H1 (cell line): Measurements from ENCODE around the gene MMP3. TPM values are rescaled to one million over a fixed set of nuclear protein-coding genes. Genes with fewer than 3 reads are reported as not detected.

Experiments used
- CTCF ChIA-PET: fragments of 300-600 bp; sonication (Branson Sonifier 250); formaldehyde crosslinking; loops from one replicate; lab custom pipeline; 2021; ENCODE audit not compliant: partially characterized antibody; lab: Charles Lee
- POLR2A ChIA-PET: fragments of 300-600 bp; sonication (Branson Sonifier 250); formaldehyde crosslinking; loops from one replicate; lab custom pipeline; 2021; ENCODE audit warnings: inconsistent platforms; ENCODE audit not compliant: partially characterized antibody; lab: Charles Lee
- DNase-seq, 2 experiments: peaks; one replicate each; pipeline versions ENCODE4 v3.0.0 to v3.0.0-alpha.2; 2010 to 2022; ENCODE audit warnings: low spot score in 2 of 2, low read depth in 1 of 2, mixed read lengths in 1 of 2
- FAIRE-seq: peaks from 2 replicates; lab custom pipeline; 2011; peaks lifted over from hg19 to GRCh38; lab: Jason Lieb, UNC
- H2AFZ ChIP-seq: 2 replicates; pipeline ENCODE4 v1.8.1; 2012; ENCODE audit warnings: low read length, inconsistent platforms
- H2AK5ac ChIP-seq: 2 replicates; pipeline ENCODE4 v1.6.1; 2013; ENCODE audit warnings: low read depth, low read length
- H2BK120ac ChIP-seq: replicated peaks from 2 replicates; pipeline ENCODE3; 2013; ENCODE audit warnings: low read depth, low read length, inconsistent platforms
- H2BK12ac ChIP-seq: 2 replicates; pipeline ENCODE4 v1.6.1; 2013; ENCODE audit warnings: low read depth, low read length
- H2BK15ac ChIP-seq: 2 replicates; pipeline ENCODE4 v1.6.1; 2013; ENCODE audit warnings: low read length
- H2BK20ac ChIP-seq: 2 replicates; pipeline ENCODE4 v1.6.1; 2013; ENCODE audit warnings: low read length
- H2BK5ac ChIP-seq: 2 replicates; pipeline ENCODE4 v1.6.1; 2013; ENCODE audit warnings: low read depth, low read length
- H3K14ac ChIP-seq: 2 replicates; pipeline ENCODE4 v1.6.1; 2013; ENCODE audit warnings: inconsistent platforms; ENCODE audit not compliant: insufficient read length
- H3K18ac ChIP-seq: 2 replicates; pipeline ENCODE4 v1.6.1; 2013; ENCODE audit warnings: low read length; ENCODE audit errors: extremely low read depth
- H3K23ac ChIP-seq: 2 replicates; pipeline ENCODE4 v1.6.1; 2013; ENCODE audit warnings: inconsistent platforms; ENCODE audit not compliant: insufficient read length
- H3K23me2 ChIP-seq: 2 replicates; pipeline ENCODE4 v1.6.1; 2013; ENCODE audit warnings: low read depth, low read length
- H3K27ac ChIP-seq: 2 replicates; pipeline ENCODE4 v1.6.1; 2011; ENCODE audit warnings: low read depth, low read length, inconsistent platforms
- H3K27me3 ChIP-seq, 4 experiments: replicated peaks in 1 of 4; 1 replicate in 1 of 4; 2 replicates in 3 of 4; pipeline versions ENCODE4 v1.6.1 to v1.8.1; 2011 to 2013; ENCODE audit warnings: low read length in 3 of 4, mild to moderate bottlenecking in 3 of 4, inconsistent platforms in 2 of 4, mixed read lengths in 2 of 4, moderate library complexity in 1 of 4; ENCODE audit not compliant: control insufficient read depth in 3 of 4, insufficient read depth in 3 of 4; ENCODE audit errors: extremely low read depth in 1 of 4
- H3K36me3 ChIP-seq, 4 experiments: 2 replicates each; pipeline versions ENCODE4 v1.6.1 to v1.8.1; 2011 to 2013; ENCODE audit warnings: mild to moderate bottlenecking in 4 of 4, low read length in 3 of 4, moderate library complexity in 2 of 4, control low read depth in 1 of 4, inconsistent platforms in 1 of 4; ENCODE audit not compliant: insufficient read depth in 4 of 4, control insufficient read depth in 2 of 4
- H3K4ac ChIP-seq: replicated peaks from 2 replicates; pipeline ENCODE3; 2013; ENCODE audit warnings: low read length, low read depth, mixed read lengths, inconsistent platforms; ENCODE audit not compliant: insufficient read length
- H3K4me1 ChIP-seq, 4 experiments: replicated peaks in 1 of 4; 1 replicate in 1 of 4; 2 replicates in 3 of 4; pipeline versions ENCODE4 v1.6.1 to v1.8.1; 2011 to 2013; ENCODE audit warnings: low read length in 3 of 4, inconsistent platforms in 2 of 4, mixed read lengths in 1 of 4; ENCODE audit not compliant: insufficient read depth in 4 of 4, control insufficient read depth in 3 of 4
- H3K4me2 ChIP-seq, 2 experiments: 2 replicates each; pipeline versions ENCODE4 v1.6.1 to v1.8.1; 2011 to 2013; ENCODE audit warnings: low read depth in 2 of 2, low read length in 2 of 2, control low read depth in 1 of 2, inconsistent platforms in 1 of 2, mild to moderate bottlenecking in 1 of 2; ENCODE audit not compliant: insufficient read depth in 1 of 2
- H3K4me3 ChIP-seq, 4 experiments: fragments of 200-600, 300-600 bp in 1 of 4; sonication (generic), shearing (Covaris generic), sonication (Bioruptor Twin) in 1 of 4; 2 replicates each; pipeline versions ENCODE4 v1.5.1 to v1.8.1; 2011 to 2016; ENCODE audit warnings: low read length in 4 of 4, low read depth in 3 of 4, control low read depth in 2 of 4, inconsistent platforms in 2 of 4, mild to moderate bottlenecking in 2 of 4, mixed read lengths in 1 of 4, moderate library complexity in 1 of 4; ENCODE audit not compliant: insufficient read depth in 2 of 4; ENCODE audit errors: extremely low read depth in 1 of 4
- H3K56ac ChIP-seq: replicated peaks from 2 replicates; pipeline ENCODE3; 2013; ENCODE audit warnings: low read depth, mild to moderate bottlenecking, mixed read lengths, low read length, inconsistent platforms; ENCODE audit not compliant: insufficient read length
- H3K79me1 ChIP-seq: 2 replicates; pipeline ENCODE4 v1.6.1; 2013; ENCODE audit warnings: low read depth, low read length, control low read depth
- H3K79me2 ChIP-seq, 2 experiments: 2 replicates each; pipeline versions ENCODE4 v1.6.1 to v1.8.1; 2012 to 2013; ENCODE audit warnings: low read length in 2 of 2, mild to moderate bottlenecking in 2 of 2, inconsistent platforms in 1 of 2; ENCODE audit not compliant: insufficient read depth in 2 of 2, control insufficient read depth in 1 of 2
- H3K9ac ChIP-seq, 4 experiments: replicated peaks in 1 of 4; 1 replicate in 1 of 4; 2 replicates in 3 of 4; pipeline versions ENCODE4 v1.6.1 to v1.8.1; 2011 to 2013; ENCODE audit warnings: low read depth in 3 of 4, low read length in 3 of 4, control low read depth in 2 of 4, mild to moderate bottlenecking in 2 of 4, moderate library complexity in 2 of 4, inconsistent platforms in 1 of 4; ENCODE audit errors: extremely low read depth in 1 of 4
- H3K9me3 ChIP-seq, 2 experiments: 2 replicates each; pipeline versions ENCODE4 v1.6.1 to v1.8.1; 2012 to 2013; ENCODE audit warnings: mild to moderate bottlenecking in 2 of 2, moderate library complexity in 2 of 2, control low read depth in 1 of 2, inconsistent platforms in 1 of 2, low read depth in 1 of 2, low read length in 1 of 2, mixed read lengths in 1 of 2; ENCODE audit not compliant: insufficient read depth in 2 of 2
- H4K20me1 ChIP-seq, 2 experiments: replicated peaks in 1 of 2; 2 replicates each; pipeline versions ENCODE3 to v1.8.1; 2011 to 2013; ENCODE audit warnings: inconsistent platforms in 2 of 2, low read length in 2 of 2, mild to moderate bottlenecking in 1 of 2; ENCODE audit not compliant: insufficient read depth in 2 of 2, control insufficient read depth in 1 of 2
- H4K5ac ChIP-seq: 2 replicates; pipeline ENCODE4 v1.6.1; 2013; ENCODE audit warnings: low read length, low read depth, mixed read lengths, inconsistent platforms; ENCODE audit not compliant: insufficient read length
- H4K8ac ChIP-seq: 2 replicates; pipeline ENCODE4 v1.8.0; 2013; ENCODE audit warnings: mild to moderate bottlenecking, moderate library complexity, low read length, inconsistent platforms; ENCODE audit not compliant: insufficient read depth; ENCODE audit errors: extremely low read depth
- H4K91ac ChIP-seq: replicated peaks from 2 replicates; pipeline ENCODE3; 2013; ENCODE audit warnings: low read length, mixed read lengths, inconsistent platforms; ENCODE audit not compliant: insufficient read length
- BACH1 ChIP-seq: IDR thresholded peaks from 2 replicates; pipeline ENCODE4 v1.6.1; 2012; ENCODE audit warnings: low read length, improper control_type of control experiment
- HDAC2 ChIP-seq, 2 experiments: fragments of 300-600 bp in 1 of 2; sonication (generic) in 1 of 2; IDR thresholded peaks; 2 replicates each; pipeline ENCODE4 v1.6.1; 2011 to 2012; ENCODE audit warnings: low read depth in 2 of 2, low read length in 2 of 2, mild to moderate bottlenecking in 2 of 2, moderate library complexity in 2 of 2, borderline replicate concordance in 1 of 2, inconsistent platforms in 1 of 2
- MAFK ChIP-seq: IDR thresholded peaks from 2 replicates; pipeline ENCODE4 v1.6.1; 2012; ENCODE audit warnings: low read depth, mild to moderate bottlenecking, improper control_type of control experiment, low read length
- POLR2A ChIP-seq, 2 experiments: IDR thresholded peaks; 1 replicate in 1 of 2; 2 replicates in 1 of 2; pipeline ENCODE4 v1.6.1; 2011; ENCODE audit warnings: low read depth in 2 of 2, low read length in 2 of 2, mild to moderate bottlenecking in 2 of 2; ENCODE audit errors: control extremely low read depth in 1 of 2
- SP4 ChIP-seq: IDR thresholded peaks from 2 replicates; pipeline ENCODE4 v1.6.1; 2012; ENCODE audit warnings: low read length, inconsistent platforms
- TCF12 ChIP-seq: IDR thresholded peaks from 2 replicates; pipeline ENCODE4 v1.6.1; 2011; ENCODE audit warnings: low read depth, mild to moderate bottlenecking, low read length
- WGBS, 2 experiments: shearing (Covaris generic) in 1 of 2; methylation state at CpG; one replicate each; pipeline versions ENCODE4 v1.1.6 to v1.1.7; 2013 to 2015; ENCODE audit warnings: low lambda C conversion rate in 2 of 2, mixed read lengths in 2 of 2, inconsistent platforms in 1 of 2, low coverage in 1 of 2, missing lambda C conversion rate in 1 of 2; ENCODE audit not compliant: insufficient replicate concordance in 2 of 2, insufficient coverage in 1 of 2, insufficient read length in 1 of 2; ENCODE audit errors: extremely low coverage in 1 of 2, missing lambda C conversion rate in 1 of 2; 5-methylcytosine and 5-hydroxymethylcytosine counted together
- polyA plus RNA-seq, 7 experiments: library from polyadenylated mRNA; depleted of rRNA in 3 of 7; stranded (reverse) in 5 of 7; unstranded in 2 of 7; fragments of >200 nt in 5 of 7; fragments of 200-250 nt in 2 of 7; gene quantifications; 1 replicate in 5 of 7; 2 replicates in 1 of 7; 4 replicates in 1 of 7; pipeline versions ENCODE4 v1.2.1 to v1.2.3, GENCODE V29; 2011 to 2013; ENCODE audit warnings: missing spikeins in 2 of 7, mixed read lengths in 2 of 7
- total RNA-seq: library from RNA; stranded (reverse); fragmentation: NEBNext Ultra II Directional; extraction: Animal tissue kit (Norgen Biotek cat#: 25700); gene quantifications from 2 replicates; pipeline ENCODE4 v1.2.1, GENCODE V29; 2021

The MMP3 gene
- total and polyA plus RNA-seq, 2 of the 8 experiments (the other 6 are each of a cell fraction or from before 2014, with no cell fraction given): not detected

DNA sequence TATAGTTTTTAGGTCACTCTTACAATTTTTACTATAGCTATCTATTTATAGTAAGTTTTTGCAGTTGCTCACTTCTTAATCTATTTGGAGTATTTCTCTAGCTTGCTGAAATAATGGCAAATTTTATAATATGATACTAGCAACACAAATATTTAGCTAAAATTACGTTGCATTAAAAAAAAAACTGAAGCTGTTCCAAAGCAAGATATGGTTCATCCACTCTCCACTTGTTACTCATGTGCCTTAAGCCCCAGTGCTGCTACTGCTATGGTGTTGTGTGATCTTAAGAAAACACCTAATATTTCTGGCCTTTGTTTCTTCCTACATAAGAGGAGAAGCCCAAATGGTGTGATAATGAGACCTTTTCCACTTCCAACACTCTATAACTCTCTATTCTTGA, 479 bp downstream of the MMP3 start:
- ChIA-PET POLR2A (interaction anchor here (0.6 kb wide), 1 partner anchor 82 kb away, joined by 4 read pairs; no protein-coding TSS in a partner anchor), CTCF (interaction anchor here (0.6 to 3.2 kb wide), 7 partner anchors 9 to 103 kb away, joined by 3 to 12 read pairs (median 3); no protein-coding TSS in a partner anchor)
- H3K56ac ChIP-seq: no peak overlapping the region
- H3K36me3 ChIP-seq: no peaks in the 10 kb centered on the region
- H4K8ac ChIP-seq: no peak overlapping the region
- H2BK20ac ChIP-seq: no peak overlapping the region
- H3K4me3 ChIP-seq: no peak overlapping the region
- no peak overlapping the region for H3K4me2 ChIP-seq
- no peak overlapping the region for H3K4ac ChIP-seq
- no peaks in the 10 kb centered on the region for H4K20me1 ChIP-seq
- no peaks in the 10 kb centered on the region for H3K79me2 ChIP-seq
- no peaks in the 10 kb centered on the region for H3K79me1 ChIP-seq
- no peaks in the 10 kb centered on the region for H3K27me3 ChIP-seq
- H3K4me1 ChIP-seq: no peaks in the 10 kb centered on the region
- H3K27ac ChIP-seq: no peak overlapping the region
- no peak overlapping the region for H2AK5ac ChIP-seq
- H2BK15ac ChIP-seq: no peak overlapping the region
- WGBS, 2 experiments: 67% methylated on average over 1 of the region's 1 CpG; no CpG with 5 or more reads in 1 of the 2 experiments
- H3K23me2 ChIP-seq: no peaks in the 10 kb centered on the region
- no peak overlapping the region for H3K23ac ChIP-seq
- no peak overlapping the region for H2BK120ac ChIP-seq
- no peak overlapping the region for H3K14ac ChIP-seq
- H2BK5ac ChIP-seq: no peak overlapping the region
- H3K18ac ChIP-seq: no peak overlapping the region
- H4K5ac ChIP-seq: no peak overlapping the region
- no peak overlapping the region for H4K91ac ChIP-seq
- no peak overlapping the region for H3K9ac ChIP-seq
- no peak for DNase-seq
- H3K9me3 ChIP-seq: no peaks in the 10 kb centered on the region
- no peak overlapping the region for H2AFZ ChIP-seq
- no peak overlapping the region for H2BK12ac ChIP-seq
- no peak for FAIRE-seq
- TF ChIP-seq MAFK (no peak), POLR2A (IDR thresholded peaks at IDR 0.05; ENCODE audit: control extremely low read depth in 1 of 2, low read depth in 2 of 2, low read length in 2 of 2) (no peak), SP4 (no peak), BACH1 (no peak), TCF12 (no peak), HDAC2 (IDR thresholded peaks at IDR 0.05; ENCODE audit: borderline replicate concordance in 1 of 2, low read depth in 2 of 2, low read length in 2 of 2) (no peak)
